Endothelial cell of umbilical vein (primary cell): ENCODE data around the gene ANKRD31.

Source experiments
- CTCF ChIP-seq, 2 donors: IDR thresholded peaks; 1 replicate in 1 of 2; 2 replicates in 1 of 2; pipeline ENCODE4 v1.5.1; 2011; ENCODE audit warnings: low read length in 2 of 2, mild to moderate bottlenecking in 2 of 2, moderate library complexity in 2 of 2, control low read depth in 1 of 2, inconsistent platforms in 1 of 2, low read depth in 1 of 2; ENCODE audit not compliant: insufficient read depth in 1 of 2; ENCODE audit errors: extremely low read depth in 1 of 2
- EZH2 ChIP-seq: IDR thresholded peaks from 2 replicates; pipeline ENCODE4 v1.6.1; 2012; ENCODE audit warnings: borderline replicate concordance, low read depth, mild to moderate bottlenecking, moderate library complexity, low read length, inconsistent platforms; ENCODE audit not compliant: severe bottlenecking
- MYC ChIP-seq: IDR thresholded peaks from one replicate; pipeline ENCODE4 v1.6.1; 2011; ENCODE audit warnings: mild to moderate bottlenecking, low read depth, low read length
- POLR2A ChIP-seq: IDR thresholded peaks from 2 replicates; pipeline ENCODE4 v1.6.1; 2012; ENCODE audit warnings: low read depth, mild to moderate bottlenecking, control low read depth, low read length
- TF ChIP-seq, protein P1 (sequence below): IDR thresholded peaks from 2 replicates; pipeline ENCODE4 v1.6.1; 2011; ENCODE audit not compliant: insufficient read depth, insufficient read length

DNA sequence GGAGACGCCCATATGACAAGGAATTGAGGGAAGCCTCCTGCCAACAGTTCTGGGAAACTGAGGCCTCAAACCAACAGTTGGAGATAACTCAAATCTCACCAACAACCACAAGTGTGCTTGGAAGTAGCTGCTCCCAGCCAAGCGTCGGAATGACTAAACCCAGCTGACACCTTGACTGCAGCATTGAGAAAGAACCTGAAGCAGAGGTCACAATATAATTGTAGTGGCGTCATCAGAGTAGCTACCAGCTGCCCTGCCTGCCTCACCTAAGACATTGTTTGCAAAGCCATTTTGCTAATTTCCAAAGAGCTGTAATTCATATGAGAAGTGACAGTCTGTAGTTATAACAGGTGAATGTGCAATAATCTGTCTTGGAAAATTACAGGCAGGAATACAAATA lies 40.8 kb upstream of the ANKRD31 start:
- TF ChIP-seq CTCF (IDR thresholded peaks at IDR 0.05; ENCODE audit: extremely low read depth in 1 of 2, insufficient read depth in 1 of 2, low read depth in 1 of 2, low read length in 2 of 2) (no peak), EZH2 (no peak), POLR2A (no peak), MYC (no peak)
- TF ChIP-seq, protein P1, sequence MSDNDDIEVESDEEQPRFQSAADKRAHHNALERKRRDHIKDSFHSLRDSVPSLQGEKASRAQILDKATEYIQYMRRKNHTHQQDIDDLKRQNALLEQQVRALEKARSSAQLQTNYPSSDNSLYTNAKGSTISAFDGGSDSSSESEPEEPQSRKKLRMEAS = no peak
